Measurements from ENCODE around the gene AKT3.

Gene AKT3

GRCh38 chr1:243693800-243694199 is 156.2 kb downstream of the AKT3 start:
- ChIA-PET POLR2A (no interaction called here), CTCF (interaction anchor here (1.0 kb wide), 1 partner anchor 19 kb away, joined by 4 read pairs; no protein-coding TSS in a partner anchor)
- no peak for DNase-seq (ENCODE audit: low read depth, low spot score)
- no peak overlapping the region for H3K4me3 ChIP-seq (ENCODE audit: low read depth, low read length)
- TF ChIP-seq, protein P1, sequence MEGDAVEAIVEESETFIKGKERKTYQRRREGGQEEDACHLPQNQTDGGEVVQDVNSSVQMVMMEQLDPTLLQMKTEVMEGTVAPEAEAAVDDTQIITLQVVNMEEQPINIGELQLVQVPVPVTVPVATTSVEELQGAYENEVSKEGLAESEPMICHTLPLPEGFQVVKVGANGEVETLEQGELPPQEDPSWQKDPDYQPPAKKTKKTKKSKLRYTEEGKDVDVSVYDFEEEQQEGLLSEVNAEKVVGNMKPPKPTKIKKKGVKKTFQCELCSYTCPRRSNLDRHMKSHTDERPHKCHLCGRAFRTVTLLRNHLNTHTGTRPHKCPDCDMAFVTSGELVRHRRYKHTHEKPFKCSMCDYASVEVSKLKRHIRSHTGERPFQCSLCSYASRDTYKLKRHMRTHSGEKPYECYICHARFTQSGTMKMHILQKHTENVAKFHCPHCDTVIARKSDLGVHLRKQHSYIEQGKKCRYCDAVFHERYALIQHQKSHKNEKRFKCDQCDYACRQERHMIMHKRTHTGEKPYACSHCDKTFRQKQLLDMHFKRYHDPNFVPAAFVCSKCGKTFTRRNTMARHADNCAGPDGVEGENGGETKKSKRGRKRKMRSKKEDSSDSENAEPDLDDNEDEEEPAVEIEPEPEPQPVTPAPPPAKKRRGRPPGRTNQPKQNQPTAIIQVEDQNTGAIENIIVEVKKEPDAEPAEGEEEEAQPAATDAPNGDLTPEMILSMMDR (IDR thresholded peaks at IDR 0.05; ENCODE audit: insufficient read depth, low read length, missing control alignments): no peak

GRCh38 chr1:243686159-243686558 is 163.9 kb downstream of the AKT3 start:
- ChIA-PET POLR2A (no interaction called here), CTCF (interaction anchor here (1.2 to 1.8 kb wide), 2 partner anchors 9 to 343 kb away, joined by 3 to 6 read pairs; no protein-coding TSS in a partner anchor)
- TF ChIP-seq, protein P1 (IDR thresholded peaks at IDR 0.05; ENCODE audit: insufficient read depth, low read length, missing control alignments): no peak
- DNase-seq (ENCODE audit: low read depth, low spot score): no peak
- no peak overlapping the region for H3K4me3 ChIP-seq (ENCODE audit: low read depth, low read length)

GRCh38 chr1:243680860-243681259 is 169.2 kb downstream of the AKT3 start:
- ChIA-PET POLR2A (no interaction called here), CTCF (no interaction called here)
- DNase-seq (ENCODE audit: low read depth, low spot score): peak; percentile 5

DNA sequence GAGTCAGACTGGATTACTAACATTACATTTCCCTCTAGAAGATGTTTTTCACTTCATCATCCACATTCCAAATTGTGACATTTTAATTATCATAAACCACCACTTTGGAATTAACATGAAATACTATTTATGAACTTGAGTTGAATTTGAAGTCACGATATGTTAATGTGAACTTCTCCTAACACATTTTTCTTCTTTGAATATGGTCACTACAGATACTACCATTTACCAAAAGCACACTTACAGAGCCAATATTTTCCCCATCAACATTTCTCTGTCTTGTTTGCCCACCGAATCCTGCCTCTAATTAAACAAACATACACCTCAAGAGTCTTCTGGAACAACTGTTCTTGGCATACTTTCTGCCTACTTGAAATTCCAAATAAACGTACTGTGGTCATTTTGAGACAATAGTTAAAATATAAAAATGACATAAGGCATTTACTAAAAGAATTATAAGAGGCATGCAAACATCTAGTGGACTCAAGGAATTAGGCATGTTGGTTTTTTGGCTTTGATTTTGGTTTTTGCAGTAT is 177.4 kb downstream of the AKT3 start:
- no peak overlapping the region for H3K4me3 ChIP-seq (ENCODE audit: low read depth, low read length)
- POLR2A ChIA-PET: no interaction called here
- no peak for DNase-seq (ENCODE audit: low read depth, low spot score)
- CTCF ChIA-PET: no interaction called here
- TF ChIP-seq, protein P1 (IDR thresholded peaks at IDR 0.05; ENCODE audit: insufficient read depth, low read length, missing control alignments): no peak

More at GRCh38 chr1:243680860-243681259, 169.2 kb downstream of the AKT3 start:
- TF ChIP-seq, protein P1 (IDR thresholded peaks at IDR 0.05; ENCODE audit: insufficient read depth, low read length, missing control alignments): no peak
- H3K4me3 ChIP-seq (ENCODE audit: low read depth, low read length): no peak overlapping the region

DNA sequence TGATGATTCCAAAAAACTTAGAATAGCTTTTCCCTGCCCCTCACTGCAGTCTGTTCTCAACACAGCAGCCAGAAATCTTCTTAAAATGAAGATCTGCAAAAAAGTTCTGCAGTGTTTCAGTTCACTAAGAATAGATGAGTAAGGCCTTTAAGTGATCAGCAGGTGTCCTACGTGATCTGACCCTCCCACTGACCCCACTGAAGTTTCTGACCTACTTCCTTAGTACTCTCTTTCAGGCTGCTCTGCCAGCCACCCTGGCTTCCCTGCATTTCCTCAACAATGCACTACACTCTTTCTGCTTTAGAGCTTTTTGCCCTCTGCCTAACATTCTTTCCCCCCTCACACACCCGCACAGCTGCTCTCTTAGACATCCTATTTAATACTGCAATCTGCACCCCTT is 182.5 kb downstream of the AKT3 start:
- no peak for DNase-seq (ENCODE audit: low read depth, low spot score)
- CTCF ChIA-PET: no interaction called here
- H3K4me3 ChIP-seq (ENCODE audit: low read depth, low read length): no peak overlapping the region
- TF ChIP-seq, protein P1 (IDR thresholded peaks at IDR 0.05; ENCODE audit: insufficient read depth, low read length, missing control alignments): no peak
- POLR2A ChIA-PET: no interaction called here

DNA sequence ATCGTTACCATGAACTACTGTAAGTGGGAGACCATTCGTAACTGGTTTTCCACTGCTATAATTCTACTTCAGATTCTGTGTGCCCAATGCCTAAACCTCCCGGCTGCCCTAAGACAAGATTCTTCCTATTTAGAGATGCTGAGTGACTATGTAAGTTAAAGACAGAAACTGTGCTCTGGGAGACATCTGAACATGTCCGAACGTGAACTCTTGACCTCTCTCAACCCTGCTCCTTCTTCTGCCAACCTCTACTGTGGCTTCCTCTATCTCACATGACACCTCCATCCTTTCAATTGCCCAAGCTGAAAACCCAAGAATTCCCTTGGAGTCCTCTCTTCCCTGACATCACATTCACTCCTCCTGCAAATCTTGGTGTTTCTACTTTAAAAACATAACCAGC is 182.9 kb downstream of the AKT3 start:
- DNase-seq (ENCODE audit: low read depth, low spot score): no peak
- H3K4me3 ChIP-seq (ENCODE audit: low read depth, low read length): no peak overlapping the region
- TF ChIP-seq, protein P1 (IDR thresholded peaks at IDR 0.05; ENCODE audit: insufficient read depth, low read length, missing control alignments): no peak
- POLR2A ChIA-PET: no interaction called here
- CTCF ChIA-PET: no interaction called here

All from AG04449 (cell line).